GM12864 (cell line): Measurements from ENCODE around the gene GAS2L2.

Experiments used
- DNase-seq: peaks from one replicate; pipeline ENCODE4 v3.0.0-alpha.2; 2011; ENCODE audit warnings: low read depth
- H3K4me3 ChIP-seq: 2 replicates; pipeline ENCODE4 v1.5.1; 2011; ENCODE audit warnings: mild to moderate bottlenecking, low read depth, low read length, control low read depth
- TF ChIP-seq, protein P1 (sequence below): IDR thresholded peaks from 2 replicates; pipeline ENCODE4 v1.5.1; 2011; ENCODE audit warnings: low read depth, mild to moderate bottlenecking, moderate library complexity, low read length, control low read depth, inconsistent platforms; ENCODE audit errors: missing control alignments

GAS2L2 gene

DNA sequence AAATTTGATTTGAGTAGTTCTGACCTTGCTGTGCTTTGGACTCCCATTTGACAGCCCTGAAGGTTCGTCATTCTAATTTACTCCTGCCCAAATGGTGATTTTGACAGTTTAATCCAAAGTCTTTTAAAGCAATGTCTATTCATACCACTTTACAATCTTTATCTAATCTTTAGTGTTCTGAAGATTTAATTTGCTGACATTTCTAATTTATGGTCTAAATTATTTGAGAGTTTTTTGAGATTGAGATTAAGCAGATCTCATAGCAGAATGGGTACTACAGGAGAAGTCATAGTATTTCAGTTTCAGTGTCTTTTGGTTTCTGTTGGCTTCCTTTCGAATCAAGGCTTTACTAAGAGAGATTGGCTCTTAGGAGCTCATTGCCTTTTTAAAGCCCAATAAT, 54.2 kb downstream of the GAS2L2 start:
- no peak overlapping the region for H3K4me3 ChIP-seq
- TF ChIP-seq, protein P1, sequence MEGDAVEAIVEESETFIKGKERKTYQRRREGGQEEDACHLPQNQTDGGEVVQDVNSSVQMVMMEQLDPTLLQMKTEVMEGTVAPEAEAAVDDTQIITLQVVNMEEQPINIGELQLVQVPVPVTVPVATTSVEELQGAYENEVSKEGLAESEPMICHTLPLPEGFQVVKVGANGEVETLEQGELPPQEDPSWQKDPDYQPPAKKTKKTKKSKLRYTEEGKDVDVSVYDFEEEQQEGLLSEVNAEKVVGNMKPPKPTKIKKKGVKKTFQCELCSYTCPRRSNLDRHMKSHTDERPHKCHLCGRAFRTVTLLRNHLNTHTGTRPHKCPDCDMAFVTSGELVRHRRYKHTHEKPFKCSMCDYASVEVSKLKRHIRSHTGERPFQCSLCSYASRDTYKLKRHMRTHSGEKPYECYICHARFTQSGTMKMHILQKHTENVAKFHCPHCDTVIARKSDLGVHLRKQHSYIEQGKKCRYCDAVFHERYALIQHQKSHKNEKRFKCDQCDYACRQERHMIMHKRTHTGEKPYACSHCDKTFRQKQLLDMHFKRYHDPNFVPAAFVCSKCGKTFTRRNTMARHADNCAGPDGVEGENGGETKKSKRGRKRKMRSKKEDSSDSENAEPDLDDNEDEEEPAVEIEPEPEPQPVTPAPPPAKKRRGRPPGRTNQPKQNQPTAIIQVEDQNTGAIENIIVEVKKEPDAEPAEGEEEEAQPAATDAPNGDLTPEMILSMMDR: no peak
- DNase-seq: no peak

DNA sequence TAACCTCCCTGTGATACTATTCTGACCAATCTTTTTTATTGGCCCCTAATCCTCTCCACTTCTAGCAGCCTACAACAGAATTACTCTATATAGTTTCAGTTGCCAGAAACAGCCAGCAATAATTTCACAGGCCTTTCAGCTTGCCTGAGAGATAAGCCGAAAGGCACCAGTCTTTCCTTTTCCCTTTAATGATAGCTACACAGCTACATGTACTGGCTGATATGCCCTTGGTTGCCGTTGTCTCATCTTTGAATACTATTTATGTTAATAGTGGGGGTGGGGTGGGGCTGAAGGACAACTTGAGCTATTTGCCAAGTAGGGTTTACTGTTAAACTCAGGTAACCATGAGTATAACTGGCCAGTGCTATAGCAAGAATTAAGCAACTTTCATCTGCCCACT, 57.4 kb downstream of the GAS2L2 start:
- no peak for DNase-seq
- no peak overlapping the region for H3K4me3 ChIP-seq
- TF ChIP-seq, protein P1: no peak

DNA sequence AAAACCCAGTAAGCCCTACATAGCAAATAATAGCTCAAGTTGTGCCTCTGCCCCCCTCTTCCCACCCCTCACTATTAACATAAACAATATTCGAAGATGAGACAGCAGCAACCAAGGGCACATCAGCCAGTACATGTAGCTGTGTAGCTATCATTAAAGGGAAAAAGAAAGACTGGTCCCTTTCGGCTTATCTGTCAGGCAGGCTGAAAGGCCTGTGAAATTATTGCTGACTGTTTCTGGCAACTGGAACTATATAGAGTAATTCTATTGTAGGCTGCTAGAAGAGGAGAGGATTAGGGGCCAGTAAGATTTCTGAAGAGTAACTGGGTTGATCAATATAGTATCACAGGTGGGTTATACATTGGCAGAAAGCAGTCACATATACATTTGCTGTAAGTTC, 58.1 kb downstream of the GAS2L2 start:
- no peak for DNase-seq
- H3K4me3 ChIP-seq: no peak overlapping the region
- TF ChIP-seq, protein P1: no peak
